HG03108 (cell line): ENCODE measurements around the gene ITPKA.
"Not testable (repeated sequence)": the region's sequence is repeated elsewhere in the genome, so short reads cannot be mapped to it uniquely, and the experiment has no call there.

Experiments used
- ATAC-seq: cut with Tn5 transposase; IDR thresholded peaks from one replicate; pipeline ENCODE4 v1.9.1; 2021; ENCODE audit warnings: moderate library complexity; ENCODE audit not compliant: unreplicated experiment

The ITPKA gene

GRCh38 chr15:41493205-41493901 lies at the start of gene ITPKA:
TSS of gene ITPKA (plus strand) at chr15:41493874. CDS start at chr15:41493928, 54 bp downstream.
- ATAC-seq: peak; percentile 57

DNA sequence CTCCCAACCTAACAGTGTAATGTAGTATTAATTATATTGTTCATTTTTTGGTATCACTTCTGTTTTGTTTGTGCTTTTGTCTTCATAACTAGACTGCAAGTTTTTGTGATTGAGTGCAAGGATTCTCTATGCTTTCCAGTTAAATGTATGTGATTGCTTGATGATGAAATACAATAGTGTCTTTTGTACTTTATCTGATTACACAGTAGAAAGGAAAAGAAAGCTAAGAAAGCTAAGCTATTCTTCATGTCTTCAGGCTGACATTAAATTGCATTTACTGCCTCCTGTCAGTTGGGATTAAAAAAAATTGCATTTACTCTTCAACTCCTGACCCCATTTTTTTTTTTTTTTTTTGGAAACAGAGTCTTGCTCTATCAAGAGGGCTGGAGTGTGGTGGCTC lies 48.3 kb upstream of the ITPKA start:
- no peak for ATAC-seq

GRCh38 chr15:41462084-41462795 lies 31.4 kb upstream of the ITPKA start:
- no peak for ATAC-seq

- no peak for ATAC-seq
Measured at GRCh38 chr15:41464889-41465580, 28.6 kb upstream of the ITPKA start.

- no peak for ATAC-seq
Measured at GRCh38 chr15:41465822-41466421, 27.8 kb upstream of the ITPKA start.

GRCh38 chr15:41466711-41467110 lies 27.0 kb upstream of the ITPKA start:
- ATAC-seq: no peak

DNA sequence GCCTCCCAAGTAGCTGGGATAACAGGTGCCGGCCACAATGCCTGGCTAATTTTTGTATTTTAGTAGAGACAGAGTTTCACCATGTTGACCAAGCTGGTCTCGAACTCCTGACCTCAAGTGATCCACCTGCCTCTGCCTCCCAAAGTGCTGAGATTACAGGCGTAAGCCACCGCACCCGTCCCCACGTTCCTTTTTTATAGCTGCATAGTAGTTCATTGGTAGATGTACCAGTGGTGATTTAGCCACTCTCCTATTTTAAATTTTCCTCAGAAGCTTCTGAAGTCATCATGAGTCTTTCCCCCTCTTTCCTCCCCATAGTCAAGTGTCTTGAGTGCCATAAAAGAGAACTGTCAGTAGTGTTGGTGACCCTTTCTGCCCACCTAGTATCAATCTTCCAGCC lies 24.0 kb upstream of the ITPKA start:
- ATAC-seq: not testable (repeated sequence)

DNA sequence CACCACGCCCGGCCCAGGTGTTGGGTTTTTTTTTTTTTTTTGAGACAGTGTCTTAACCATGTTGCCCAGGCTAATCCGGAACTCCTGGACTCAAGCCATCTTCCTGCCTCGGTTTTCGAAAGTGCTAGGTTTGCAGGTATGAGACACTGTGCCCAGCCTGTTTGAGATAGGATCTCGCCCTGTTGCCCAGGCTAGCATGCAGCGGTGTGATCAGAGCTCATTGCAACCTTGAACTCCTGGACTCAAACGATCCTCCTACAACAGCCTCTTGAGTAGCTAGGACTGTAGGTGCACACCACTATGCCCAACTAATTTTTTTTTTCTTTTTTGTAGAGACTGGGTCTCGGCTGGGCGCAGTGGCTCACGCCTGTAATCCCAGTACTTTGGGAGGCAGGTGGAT lies 20.3 kb upstream of the ITPKA start:
- no peak for ATAC-seq

- no peak for ATAC-seq
Measured at GRCh38 chr15:41474436-41474835, 19.2 kb upstream of the ITPKA start.

DNA sequence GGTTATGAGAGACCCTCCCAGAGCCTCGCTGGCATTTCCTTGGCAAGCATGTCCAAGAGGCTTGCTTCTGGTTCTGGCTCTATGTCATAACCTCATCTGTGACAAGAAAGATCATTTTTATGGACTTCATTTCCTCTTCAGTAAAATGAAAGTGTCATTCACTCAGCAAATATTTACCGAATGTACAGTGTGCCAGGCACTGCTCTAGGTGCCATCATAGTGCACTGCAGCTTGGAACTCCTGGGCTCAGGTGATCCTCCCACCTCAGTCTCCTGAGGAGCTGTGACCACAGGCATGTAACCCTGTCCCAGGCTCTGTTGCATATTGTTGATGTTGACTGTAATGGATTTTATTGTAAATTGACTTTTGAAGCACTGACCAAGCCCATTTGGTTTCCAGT lies 18.7 kb upstream of the ITPKA start:
- ATAC-seq: no peak

DNA sequence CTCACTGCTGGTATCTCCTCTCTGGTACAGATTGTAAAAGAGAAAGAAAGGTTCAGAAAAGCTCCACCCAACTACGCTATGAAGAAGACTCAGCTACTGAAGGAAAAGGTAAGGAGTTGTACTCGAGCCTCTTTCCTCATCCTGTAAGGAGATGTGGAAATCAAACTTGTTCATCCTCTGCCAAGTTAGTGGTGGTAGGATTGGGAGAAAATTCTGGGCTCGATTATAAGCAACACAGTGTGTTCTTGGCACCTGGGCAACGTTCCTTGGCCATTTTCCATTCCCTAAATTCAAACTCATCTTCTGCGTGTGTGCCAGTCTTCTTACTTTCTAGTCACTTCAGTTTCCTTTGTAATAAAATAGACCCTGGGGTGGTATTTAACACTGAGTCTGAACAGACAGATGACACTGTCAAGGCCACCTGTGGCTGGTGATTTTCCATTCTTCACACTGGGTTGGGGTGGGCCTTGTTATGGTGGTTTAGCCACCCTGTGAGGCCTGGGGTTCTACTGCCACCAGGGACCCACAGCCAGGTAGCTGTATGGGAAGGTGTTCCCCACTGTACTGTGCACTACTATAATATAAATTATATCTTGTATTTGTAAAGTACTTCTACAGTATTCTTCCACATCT lies 17.1 kb upstream of the ITPKA start:
- ATAC-seq: no peak

DNA sequence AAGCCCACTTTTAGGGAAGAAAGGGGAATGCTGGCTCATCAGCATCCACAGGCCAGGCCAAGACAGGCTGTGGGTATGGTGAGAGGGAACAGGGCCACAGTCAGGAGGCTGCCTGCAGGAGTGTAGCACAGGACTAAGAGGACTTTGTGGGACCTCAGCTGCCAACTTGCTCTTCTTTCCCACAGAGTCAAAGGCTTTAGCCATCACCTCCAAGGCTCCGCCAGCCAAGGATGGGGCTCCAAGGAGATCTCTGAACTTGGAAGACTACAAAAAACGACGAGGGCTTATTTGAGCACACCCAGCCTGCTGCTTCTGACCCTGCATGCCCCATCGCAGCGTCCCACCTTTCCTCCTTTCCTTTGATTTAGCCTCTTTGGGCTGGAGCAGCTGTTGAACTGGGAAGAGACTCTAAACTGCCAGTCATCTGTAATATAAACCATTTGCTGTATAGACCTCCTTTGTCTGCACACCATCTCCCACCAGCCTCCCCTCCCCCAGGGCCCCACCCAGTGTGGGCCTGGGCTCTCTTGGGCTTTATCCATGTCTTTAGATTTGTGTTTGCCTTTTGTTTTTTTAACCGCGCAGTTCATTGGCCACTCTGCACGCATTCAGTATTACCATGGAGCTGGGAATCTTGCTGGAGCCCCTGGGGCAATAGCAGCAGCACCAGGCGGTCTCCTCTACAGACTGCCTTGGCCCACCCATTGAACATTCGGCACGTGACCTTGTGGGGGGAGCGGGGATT lies 13.1 kb upstream of the ITPKA start:
- no peak for ATAC-seq

- no peak for ATAC-seq
Measured at GRCh38 chr15:41482110-41482877, 11.4 kb upstream of the ITPKA start.

- peak; percentile 74 for ATAC-seq
Measured at GRCh38 chr15:41483115-41483514, 10.6 kb upstream of the ITPKA start.

DNA sequence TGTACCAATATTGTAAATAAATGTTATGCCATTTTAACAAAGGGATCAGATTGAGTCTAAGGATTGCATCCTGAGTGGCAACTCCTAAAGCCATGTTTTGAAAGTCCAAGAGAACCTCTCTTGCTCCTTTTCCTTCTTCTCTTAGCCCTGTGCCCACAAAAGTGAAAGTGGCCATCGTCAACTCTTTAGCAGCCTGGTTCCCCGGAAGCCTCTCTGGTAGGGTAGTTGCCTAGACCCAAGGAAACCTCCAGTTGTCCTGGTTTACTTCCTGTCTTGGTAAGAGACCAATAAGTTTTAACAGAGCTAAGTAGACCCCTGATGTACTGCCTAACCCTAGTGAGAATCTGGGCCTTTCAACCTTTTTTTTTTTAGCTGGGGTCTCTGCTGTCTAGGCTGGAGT lies 10.2 kb upstream of the ITPKA start:
- peak; percentile 17 for ATAC-seq

- ATAC-seq: no peak
Measured at GRCh38 chr15:41484937-41485625, 8.6 kb upstream of the ITPKA start.

GRCh38 chr15:41486286-41486685 lies 7.4 kb upstream of the ITPKA start:
- no peak for ATAC-seq

DNA sequence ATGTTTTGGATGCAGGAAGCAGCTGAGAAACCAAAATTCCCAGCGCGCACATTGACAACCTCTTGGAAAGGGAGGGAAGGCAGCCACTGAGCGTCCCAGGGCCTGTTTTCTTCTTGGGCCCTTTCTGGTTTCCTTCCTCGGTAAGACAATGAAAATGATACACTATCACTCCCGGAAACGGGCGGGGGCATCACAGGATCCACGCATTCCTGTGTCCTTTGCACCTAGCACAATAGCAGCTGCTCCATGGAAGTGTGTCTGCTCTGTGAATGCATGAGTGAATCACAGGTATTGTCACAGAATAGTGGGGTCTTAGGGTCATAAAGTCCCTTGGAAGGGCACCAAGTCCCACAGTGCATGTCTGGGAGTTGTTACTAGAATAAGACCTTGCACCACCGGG lies 6.3 kb upstream of the ITPKA start:
- no peak for ATAC-seq

DNA sequence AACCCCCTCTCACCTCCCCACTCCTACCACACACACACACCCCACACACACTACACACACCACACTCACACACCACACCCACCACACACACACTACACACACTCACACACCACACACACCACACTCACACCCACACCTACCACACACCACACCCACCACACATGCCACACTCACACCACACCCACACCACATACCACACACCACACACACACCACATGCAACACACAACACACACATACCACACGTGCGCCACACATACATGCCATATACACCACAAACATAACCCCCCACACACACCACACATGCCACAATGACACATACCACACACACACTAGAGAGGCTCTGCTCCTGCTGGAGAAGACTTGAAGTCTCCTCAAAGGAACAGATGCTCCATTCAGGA lies 5.9 kb upstream of the ITPKA start:
- no peak for ATAC-seq
